Motor neuron (in vitro differentiated cells): ENCODE results near the gene LRRC27. TPM values are rescaled to one million over a fixed set of nuclear protein-coding genes. Genes with fewer than 3 reads are reported as not detected.

ENCODE experiments used
- ATAC-seq, 8 experiments: fragments of 200-7000 bp; cut with Tn5 transposase; replicated peaks in 6 of 8; 2 replicates each; pipeline ENCODE4 v1.8.0; 2021; ENCODE audit warnings: mild to moderate bottlenecking in 8 of 8, moderate library complexity in 8 of 8
- H3K27ac ChIP-seq, 2 donors: fragments of 250-450 bp; sonication (Bioruptor Pico); 2 replicates each; pipeline ENCODE4 v1.9.0; 2021; ENCODE audit warnings: antibody characterized with exemption in 2 of 2, mild to moderate bottlenecking in 2 of 2, moderate library complexity in 1 of 2
- H3K4me1 ChIP-seq, 2 donors: fragments of 250-450 bp; sonication (Bioruptor Pico); replicated peaks in 1 of 2; 2 replicates each; pipeline ENCODE4 v1.6.1; 2021; ENCODE audit warnings: antibody characterized with exemption in 2 of 2, mild to moderate bottlenecking in 2 of 2, moderate library complexity in 1 of 2
- H3K4me3 ChIP-seq, 5 donors: fragments of 250-450 bp; sonication (Bioruptor Pico); 2 replicates each; pipeline ENCODE4 v1.9.0; 2021; ENCODE audit warnings: antibody characterized with exemption in 5 of 5, mild to moderate bottlenecking in 5 of 5, moderate library complexity in 4 of 5
- WGBS, 10 experiments: fragments of 450-650 bp; shearing (Covaris generic); methylation state at CpG; one replicate each; pipeline ENCODE4 v1.0.0; 2022; 5-methylcytosine and 5-hydroxymethylcytosine counted together
- in situ Hi-C, 9 experiments: fragments of 400-800 bp; cut with MboI; loops; one replicate each; pipeline ENCODE4 v1.15.0; 2021; ENCODE audit warnings: low sequenced_read_pairs in 9 of 9, low pct_unique_long_range_greater_than_20kb in 2 of 9; ENCODE audit not compliant: unreplicated experiment in 9 of 9
- total RNA-seq, 8 experiments: library from RNA; unstranded; fragments of 300-600 nt; gene quantifications; 2 replicates each; pipeline versions ENCODE4 v1.2.3 to v1.2.4, GENCODE V29; 2022

Gene LRRC27
- total RNA-seq, 8 experiments from 2014 or later: 7.2 to 21.5 (median 15.1) TPM

DNA sequence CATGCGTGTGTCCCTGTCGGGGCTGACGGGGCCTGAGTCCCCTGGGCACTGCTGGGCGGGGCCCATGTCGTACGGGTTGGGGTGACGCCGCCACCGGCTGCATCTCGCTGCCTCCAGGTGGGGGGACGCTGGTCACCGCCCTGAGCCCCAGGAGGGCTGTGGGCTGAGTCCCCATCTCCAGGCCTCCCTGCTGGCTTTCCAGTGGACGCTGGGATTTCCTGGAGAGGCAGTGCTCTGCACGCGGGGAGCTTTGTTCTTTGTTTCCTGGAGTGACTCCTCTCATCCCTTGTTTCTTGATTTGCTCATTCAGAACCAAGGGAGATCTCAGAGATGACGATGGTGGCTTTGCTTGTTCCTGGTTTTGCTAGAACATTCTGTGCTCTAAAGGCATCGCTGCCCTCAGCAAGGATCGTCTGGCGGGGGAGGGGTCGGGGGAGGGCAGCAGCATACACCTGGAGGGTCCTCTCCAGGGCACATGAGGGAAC lies 86.0 kb downstream of the LRRC27 start:
- Histone ChIP-seq H3K4me3 (no peak overlapping the region), H3K27ac (no peak overlapping the region), H3K4me1 (peaks cover 64 to 67% of the 10 kb centered on the region in 2 donors)
- WGBS, 10 experiments: 20 to 100% (median 90%) methylated on average over 1 to 4 of the region's 20 CpGs; no CpG with 5 or more reads in 5 of the 10 experiments
- in situ Hi-C loops: no loop called here
- ATAC-seq: no peak

DNA sequence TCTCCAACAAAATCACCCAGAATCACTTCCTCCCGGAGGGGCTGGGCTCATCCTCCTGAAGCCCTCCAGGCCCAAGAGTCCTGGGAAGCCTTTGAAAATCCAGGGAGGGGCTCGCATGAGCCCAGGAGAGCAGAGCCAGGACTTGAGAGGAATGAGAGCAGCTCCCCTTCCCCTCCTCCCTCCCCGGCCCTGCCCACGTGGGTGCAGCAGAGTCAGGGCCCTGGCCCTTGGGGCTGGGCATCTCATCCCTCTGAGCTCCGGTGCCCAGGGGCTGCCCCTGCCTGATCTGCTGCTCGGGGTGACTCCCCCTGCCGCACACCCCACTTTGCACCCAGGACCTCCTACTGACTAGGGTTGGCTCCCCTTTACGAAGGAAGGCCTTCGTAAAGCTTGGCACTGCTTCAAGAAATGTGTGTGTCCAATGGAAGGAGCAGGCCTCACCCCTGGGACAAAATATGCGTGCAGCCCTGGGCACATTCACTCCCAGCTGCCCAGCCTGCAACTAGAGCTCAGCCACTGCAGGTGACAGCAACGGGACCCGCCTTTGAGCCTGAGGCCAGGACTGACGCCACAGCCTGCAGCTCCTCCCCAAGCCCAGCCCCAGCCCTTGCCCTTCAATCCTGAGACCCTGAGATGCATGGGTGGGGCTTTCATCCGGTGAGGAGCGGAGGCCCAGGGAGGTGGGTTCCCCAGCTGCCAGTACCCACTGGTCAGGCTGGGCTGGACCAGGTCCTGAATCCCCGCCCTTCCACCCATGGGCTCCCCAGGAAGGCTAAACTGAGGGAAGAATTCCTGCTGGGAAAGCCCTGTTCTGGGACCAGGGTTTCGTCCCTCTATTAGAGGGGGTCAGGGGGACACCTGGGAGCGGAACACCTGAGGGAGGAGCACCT lies 86.8 kb downstream of the LRRC27 start:
- in situ Hi-C loops: no loop called here
- peak; percentile 24 to 83 (median 54) for ATAC-seq
- Histone ChIP-seq H3K4me3 (no peak overlapping the region), H3K4me1 (peaks cover 68 to 69% of the 10 kb centered on the region in 2 donors), H3K27ac (peak overlapping the region in 1 of 2 donors; percentile 8)
- 20 to 80% (median 62%) methylated on average over 1 to 3 of the region's 18 CpGs; no CpG with 5 or more reads in 5 of the 10 experiments for WGBS, 10 experiments

DNA sequence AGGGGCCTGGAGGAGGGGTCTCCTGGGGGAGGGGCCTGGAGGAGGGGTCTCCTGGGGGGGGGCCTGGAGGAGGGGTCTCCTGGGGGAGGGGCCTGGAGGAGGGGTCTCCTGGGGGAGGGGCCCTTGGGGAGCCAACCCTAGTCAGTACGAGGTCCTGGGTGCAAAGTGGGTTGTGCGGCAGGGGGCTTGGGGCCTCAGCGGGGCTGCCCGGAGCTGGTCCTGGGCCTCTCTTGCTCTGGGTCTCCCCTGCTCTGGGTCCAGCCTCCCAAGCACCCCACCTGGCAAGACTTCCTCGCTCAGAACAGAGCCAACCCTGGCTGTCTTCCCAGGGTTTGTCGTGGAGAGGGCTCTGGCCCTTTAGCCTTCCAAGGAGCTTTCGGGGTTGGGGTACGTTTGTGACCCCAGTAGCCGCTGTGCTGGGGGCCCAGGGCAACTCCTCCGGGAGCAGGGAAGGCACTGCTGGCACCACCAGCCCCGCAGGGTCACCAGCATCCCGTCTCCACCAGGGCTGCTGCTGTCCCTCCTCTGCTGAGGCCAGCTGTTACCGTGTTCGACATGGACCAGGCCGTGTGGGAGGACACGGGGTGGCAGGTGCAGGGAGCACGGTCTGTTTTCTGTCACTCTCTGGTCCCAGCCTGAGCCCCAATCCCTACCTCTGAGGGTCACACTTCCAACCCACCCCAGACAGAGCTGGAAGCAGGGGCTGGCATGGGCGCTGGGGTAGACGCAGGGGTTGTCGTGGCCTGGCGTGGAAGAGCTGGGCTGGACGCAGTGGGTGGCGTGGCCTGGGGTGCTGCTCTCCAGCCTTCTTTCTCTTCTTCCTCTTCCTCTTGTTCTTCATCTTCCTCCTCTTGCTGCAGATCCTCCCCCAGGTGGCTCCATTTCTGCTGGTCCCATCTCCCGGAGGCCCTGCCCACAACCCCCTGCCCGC lies 87.8 kb downstream of the LRRC27 start:
- Histone ChIP-seq H3K27ac (peak overlapping the region in 1 of 2 donors; percentile 88), H3K4me3 (no peak overlapping the region), H3K4me1 (peaks cover 68 to 69% of the 10 kb centered on the region in 2 donors)
- no peak for ATAC-seq
- in situ Hi-C loops: no loop called here
- 55% methylated on average over 4 of the region's 25 CpGs; no CpG with 5 or more reads in 9 of the 10 experiments for WGBS, 10 experiments

DNA sequence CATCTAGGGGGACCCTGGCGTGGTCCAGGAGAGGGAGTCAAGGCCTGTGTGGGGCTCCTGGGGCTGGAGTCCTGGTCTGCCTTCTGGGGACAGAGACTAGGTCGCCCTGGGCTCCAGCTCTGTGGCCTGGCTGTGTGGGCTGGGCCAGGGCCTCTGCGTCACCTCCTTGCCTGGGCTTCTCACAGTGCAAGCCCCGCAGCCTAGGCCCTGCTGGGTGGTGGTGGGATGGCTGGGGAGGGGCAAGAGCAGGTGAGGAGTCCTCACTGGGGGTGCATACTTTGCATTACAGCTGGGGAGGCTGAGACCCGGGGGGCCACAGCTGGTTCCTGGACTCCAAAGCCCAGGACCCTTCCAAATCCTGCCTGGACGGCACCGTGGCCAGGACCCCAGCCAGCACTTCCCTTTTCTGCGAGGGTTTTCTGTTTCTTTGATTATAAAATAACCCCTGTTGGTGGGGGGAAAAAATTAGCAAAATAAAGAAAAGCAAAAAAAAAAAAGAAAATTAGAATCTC lies 88.5 kb downstream of the LRRC27 start:
- Histone ChIP-seq H3K27ac (peak overlapping the region in 1 of 2 donors; percentile 88), H3K4me3 (no peak overlapping the region), H3K4me1 (peaks cover 70 to 71% of the 10 kb centered on the region in 2 donors)
- in situ Hi-C loops: no loop called here
- ATAC-seq: no peak
- WGBS, 10 experiments: 40 to 67% (median 55%) methylated on average over 1 to 4 of the region's 8 CpGs; no CpG with 5 or more reads in 6 of the 10 experiments

DNA sequence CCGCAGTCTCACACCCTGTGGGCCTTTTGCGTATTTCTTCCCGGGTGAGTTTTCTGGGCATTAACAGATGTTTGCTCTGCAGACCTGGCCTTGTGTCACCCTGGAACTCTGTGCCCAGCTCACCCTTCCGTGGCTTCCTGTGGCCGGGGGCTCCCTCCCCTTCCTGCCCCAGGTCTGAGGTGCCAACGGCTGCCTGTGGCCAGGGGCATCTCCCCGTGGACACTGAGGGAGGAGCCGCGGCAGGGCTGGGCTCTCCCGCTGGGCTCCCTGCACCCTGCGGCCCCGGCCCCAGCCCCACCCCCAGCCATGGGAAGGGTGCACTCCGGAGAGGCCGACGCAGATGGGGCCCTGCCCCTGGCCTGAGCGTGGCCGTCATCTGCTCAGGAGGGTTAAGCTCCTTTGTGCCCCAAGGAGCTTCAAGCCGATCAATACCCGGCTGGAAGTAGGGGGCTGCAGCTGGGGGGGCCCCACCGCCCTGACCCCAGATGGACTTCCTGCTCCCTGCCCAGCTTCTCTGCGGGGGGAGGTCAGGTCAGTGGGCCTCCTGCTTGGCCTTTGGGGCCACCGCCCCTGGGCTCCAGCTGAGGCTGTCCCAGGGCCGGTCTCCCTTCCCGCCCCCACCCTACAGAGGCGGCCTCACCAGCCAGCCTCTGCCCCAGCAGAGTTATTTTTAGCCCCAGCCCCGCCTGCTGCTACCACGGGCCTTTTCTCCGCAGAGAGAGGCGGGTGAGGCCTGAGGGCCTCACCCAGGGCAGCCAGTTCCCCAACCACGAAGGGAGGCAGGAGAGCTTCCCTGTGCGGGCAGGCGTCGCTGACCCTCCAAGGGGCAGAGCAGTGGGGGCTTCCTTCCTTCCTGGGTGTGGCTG lies 89.2 kb downstream of the LRRC27 start:
- WGBS, 10 experiments: 38 to 80% (median 63%) methylated on average over 1 to 8 of the region's 33 CpGs; no CpG with 5 or more reads in 4 of the 10 experiments
- in situ Hi-C loops: no loop called here
- H3K4me1 ChIP-seq: peaks cover 71 to 73% of the 10 kb centered on the region in 2 donors
- H3K4me3 ChIP-seq: no peak overlapping the region
- ATAC-seq: peak; percentile 57 to 84 (median 80)
- H3K27ac ChIP-seq: peak overlapping the region; percentile 76 to 88

DNA sequence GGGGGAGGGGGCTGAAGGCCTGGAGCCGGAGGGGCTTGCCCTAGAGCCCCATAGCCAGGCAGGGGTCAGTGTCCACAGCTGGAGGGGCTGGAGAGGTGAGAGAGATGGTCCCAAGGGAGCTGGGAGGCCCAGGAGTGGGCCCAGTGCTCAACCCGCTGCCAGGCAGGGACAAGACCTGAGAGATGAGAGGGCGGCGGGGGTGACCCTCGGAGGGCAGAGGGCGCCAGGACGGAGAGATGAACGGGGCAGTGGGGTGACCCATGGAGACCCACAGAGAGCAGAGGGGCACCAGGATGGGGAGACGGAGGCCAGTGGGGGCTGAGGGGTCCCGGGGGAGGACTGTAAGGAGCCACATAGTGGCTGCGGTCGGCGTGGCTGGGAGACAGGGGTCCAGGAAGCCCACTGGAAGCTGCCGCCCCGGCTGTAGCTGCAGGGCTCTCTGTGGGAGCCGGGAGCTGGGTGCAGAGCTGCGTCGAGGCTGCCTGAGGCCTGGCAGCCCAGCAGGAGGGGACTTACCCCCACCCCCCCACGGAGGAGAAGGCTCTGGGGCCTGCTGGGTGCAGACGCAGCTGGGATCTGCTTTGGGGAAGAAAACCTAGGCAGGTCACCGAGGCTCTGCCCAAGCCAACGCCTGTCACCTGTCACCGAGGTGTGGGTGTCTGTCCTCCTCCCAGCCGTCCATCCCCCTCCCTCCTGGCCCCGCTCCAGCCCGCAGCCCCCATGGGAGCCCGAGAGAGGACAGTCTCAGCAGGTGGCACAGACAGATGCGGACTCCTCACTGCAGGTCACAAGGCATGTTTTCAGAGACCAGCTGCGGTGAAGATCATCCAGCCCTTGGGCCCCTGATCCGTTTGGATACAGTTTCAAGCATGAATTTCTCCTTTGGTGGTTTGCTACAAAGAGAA lies 90.1 kb downstream of the LRRC27 start:
- peak overlapping the region; percentile 76 to 88 for H3K27ac ChIP-seq
- peak in 5 of 8 experiments; percentile 3 to 22 (median 18) for ATAC-seq
- WGBS, 10 experiments: 0 to 100% (median 70%) methylated on average over 1 to 2 of the region's 30 CpGs; no CpG with 5 or more reads in 4 of the 10 experiments
- peaks cover 71 to 73% of the 10 kb centered on the region in 2 donors for H3K4me1 ChIP-seq
- in situ Hi-C loops: no loop called here
- no peak overlapping the region for H3K4me3 ChIP-seq

DNA sequence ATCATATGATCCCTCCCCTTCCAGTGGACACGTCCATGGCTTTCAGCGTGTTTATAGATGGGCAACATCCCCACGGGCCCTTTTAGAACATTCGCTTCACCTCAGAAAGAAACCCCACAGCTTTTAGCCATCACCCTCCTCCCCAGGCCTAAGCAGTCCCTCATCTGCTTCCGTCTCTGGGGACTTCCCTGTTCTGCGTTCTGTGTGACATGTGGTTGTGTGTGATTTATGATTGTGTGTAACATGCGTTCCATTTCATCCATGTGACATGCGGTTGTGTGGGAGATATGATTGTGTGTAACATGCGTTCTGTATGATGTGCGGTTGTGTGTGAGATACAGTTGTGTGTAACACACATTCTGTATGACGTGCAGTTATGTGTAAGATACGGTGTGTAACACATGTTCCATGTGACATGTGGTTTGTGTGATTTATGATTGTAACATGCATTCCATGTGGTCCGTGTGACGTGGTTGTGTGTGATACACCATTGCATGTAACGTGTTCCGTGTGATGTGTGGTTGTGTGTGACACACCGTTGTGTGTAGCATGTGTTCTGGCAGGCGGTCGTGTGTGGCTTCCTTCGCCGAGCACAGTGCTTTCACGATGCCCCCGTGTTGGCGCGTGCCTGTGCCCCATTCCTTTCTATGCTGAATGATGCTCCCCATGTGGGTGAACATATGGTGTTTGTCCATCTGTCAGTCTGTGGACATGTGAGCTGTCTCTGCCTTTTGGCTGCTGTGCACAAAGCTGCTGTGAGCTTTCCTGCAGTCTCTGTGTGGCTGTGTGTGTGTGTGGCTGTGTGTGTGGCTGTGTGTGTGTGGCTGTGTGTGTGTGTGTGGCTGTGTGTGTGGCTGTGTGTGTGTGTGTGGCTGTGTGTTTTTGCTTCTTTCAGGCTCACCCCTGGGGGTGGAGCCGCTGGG lies 91.2 kb downstream of the LRRC27 start:
- H3K4me1 ChIP-seq: peaks cover 65 to 67% of the 10 kb centered on the region in 2 donors
- ATAC-seq: peak in 2 of 8 experiments; percentile 2 to 3
- peak overlapping the region; percentile 76 to 88 for H3K27ac ChIP-seq
- WGBS, 10 experiments: 73 to 100% (median 83%) methylated on average over 2 to 23 of the region's 26 CpGs; no CpG with 5 or more reads in 1 of the 10 experiments
- H3K4me3 ChIP-seq: no peak overlapping the region
- in situ Hi-C loops: no loop called here

DNA sequence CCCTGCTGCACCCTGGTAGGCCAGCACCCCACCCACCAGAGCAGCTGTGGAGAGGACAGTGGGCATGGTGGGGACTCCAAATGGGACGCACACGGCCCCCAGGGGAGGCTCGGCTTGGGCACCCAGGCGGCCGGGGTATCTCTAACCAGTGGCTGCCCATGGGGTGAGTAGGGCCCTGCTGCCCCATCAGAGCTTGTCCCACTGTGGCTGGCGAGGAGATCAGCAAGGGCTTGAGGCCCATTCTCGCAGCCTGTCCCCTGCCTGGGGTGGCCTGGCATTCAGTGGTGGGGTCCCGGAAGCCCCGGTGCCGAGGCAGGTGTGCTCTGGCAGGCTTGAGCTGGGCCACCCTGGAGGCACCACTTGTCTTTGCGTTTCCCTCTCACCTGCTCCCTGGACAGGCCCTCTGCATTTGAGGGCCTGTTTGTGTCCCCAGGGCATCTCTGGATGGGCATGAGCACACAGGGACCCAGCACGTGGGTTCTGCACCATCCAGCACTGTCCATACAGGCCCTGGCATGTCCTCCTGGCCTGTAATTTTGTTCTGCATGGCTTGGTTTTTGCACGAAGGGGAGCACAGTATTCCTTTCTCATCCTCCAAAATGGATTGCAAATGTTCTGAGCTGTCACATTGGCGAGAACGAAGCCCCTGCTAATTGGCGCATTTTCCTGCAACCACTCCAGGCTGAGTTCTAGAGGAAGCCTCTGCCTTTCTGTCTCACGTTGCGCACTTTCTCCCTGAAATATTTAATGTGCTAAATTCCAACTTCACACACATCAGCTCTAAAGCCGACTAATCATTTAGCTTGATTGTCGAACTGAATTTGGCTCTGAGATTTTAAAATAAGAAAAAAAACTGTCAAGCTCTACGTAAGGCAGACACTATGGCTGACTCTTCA lies 92.2 kb downstream of the LRRC27 start:
- H3K4me1 ChIP-seq: peaks cover 55 to 58% of the 10 kb centered on the region in 2 donors
- in situ Hi-C loops: no loop called here
- ATAC-seq: no peak
- peak overlapping the region; percentile 31 to 88 for H3K27ac ChIP-seq
- WGBS, 10 experiments: 61 to 95% (median 81%) methylated on average over 2 to 14 of the region's 21 CpGs; no CpG with 5 or more reads in 2 of the 10 experiments
- no peak overlapping the region for H3K4me3 ChIP-seq

DNA sequence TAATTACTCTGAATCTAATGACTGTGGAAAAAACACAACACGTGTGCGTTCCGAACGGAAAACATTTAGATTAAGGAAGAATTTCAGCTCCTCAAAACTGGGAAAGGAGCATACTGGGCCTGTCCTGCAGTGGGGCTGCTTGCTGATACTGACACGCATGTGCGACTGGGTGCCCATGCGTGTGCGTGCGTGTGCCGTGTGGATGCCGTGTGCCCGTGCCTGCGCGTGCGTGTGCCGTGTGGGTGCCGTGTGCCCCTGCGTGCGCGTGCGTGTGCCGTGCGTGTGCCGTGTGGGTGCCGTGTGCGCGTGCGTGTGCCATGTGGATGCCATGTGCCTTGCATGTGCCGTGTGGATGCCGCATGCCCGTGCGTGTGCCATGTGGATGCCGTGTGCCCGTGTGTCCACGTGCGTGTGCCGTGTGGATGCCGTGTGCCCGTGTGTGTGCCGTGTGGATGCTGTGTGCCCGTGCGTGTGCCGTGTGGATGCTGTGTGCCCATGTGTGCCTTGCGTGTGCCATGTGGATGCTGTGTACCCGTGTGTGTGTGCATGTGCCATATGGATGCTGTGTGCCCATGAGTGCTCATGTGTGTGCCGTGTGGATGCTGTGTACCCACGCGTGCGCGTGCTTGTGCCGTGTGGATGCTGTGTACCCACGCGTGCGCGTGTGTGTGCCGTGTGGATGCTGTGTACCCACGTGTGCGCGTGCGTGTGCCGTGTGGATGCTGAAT lies 93.2 kb downstream of the LRRC27 start:
- H3K27ac ChIP-seq: no peak overlapping the region
- H3K4me1 ChIP-seq: peaks cover 57 to 61% of the 10 kb centered on the region in 2 donors
- in situ Hi-C loops: no loop called here
- H3K4me3 ChIP-seq: no peak overlapping the region
- no peak for ATAC-seq
- 43 to 100% (median 86%) methylated on average over 2 to 28 of the region's 61 CpGs; no CpG with 5 or more reads in 2 of the 10 experiments for WGBS, 10 experiments
